K562 (cell line): ENCODE results near the gene NRCAM. TPM values are rescaled to one million over a fixed set of nuclear protein-coding genes. Genes with fewer than 3 reads are reported as not detected.

Source experiments
- ATAC-seq: fragments of 200-7000 bp; cut with Tn5 transposase; 3 replicates; pipeline ENCODE4 v1.9.1; 2020; ENCODE audit warnings: moderate library complexity
- BruUV-seq: library from RNA; stranded (reverse); fragments of 400-500 nt; replicated peaks from 2 replicates; lab custom pipeline; 2021; lab: Mats Ljungman, UMichigan
- CTCF ChIA-PET: fragments of 300-600 bp; formaldehyde crosslinking; extraction: SDS; loops from one replicate; lab custom pipeline; 2021; ENCODE audit warnings: low intra/inter-chr PET ratio; lab: Yijun Ruan, JAX
- POLR2A ChIA-PET: fragments of 300-600, 350-650 bp; sonication (Branson Sonifier 250); formaldehyde crosslinking; extraction: SDS; loops from one replicate; lab custom pipeline; 2021; ENCODE audit warnings: antibody characterized with exemption, inconsistent platforms; lab: Yijun Ruan, JAX
- DNase-seq, 4 experiments: peaks; one replicate each; pipeline versions ENCODE4 v3.0.0 to v3.0.0-alpha.2; 2011 to 2018; ENCODE audit warnings: low spot score in 3 of 4, mixed read lengths in 3 of 4; ENCODE audit errors: extremely low read depth in 1 of 4
- FAIRE-seq: peaks from 2 replicates; lab custom pipeline; 2011; peaks lifted over from hg19 to GRCh38; lab: Jason Lieb, UNC
- H2AFZ ChIP-seq: 2 replicates; pipeline ENCODE4 v1.6.0; 2011; ENCODE audit warnings: low read depth, low read length, control low read depth, inconsistent platforms
- H3K27ac ChIP-seq: fragments of 200-600 bp; 3 replicates; pipeline ENCODE4 v1.8.0; 2011; ENCODE audit warnings: low read depth, mild to moderate bottlenecking, control low read depth, inconsistent platforms, low read length, moderate library complexity, mixed read lengths; ENCODE audit errors: extremely low read depth
- H3K27me3 ChIP-seq, 2 experiments: fragments of 300-600 bp in 1 of 2; 2 replicates in 1 of 2; 3 replicates in 1 of 2; pipeline versions ENCODE4 v1.6.0 to v1.8.0; 2011; ENCODE audit warnings: inconsistent platforms in 2 of 2, low read length in 2 of 2, mild to moderate bottlenecking in 1 of 2, mixed read lengths in 1 of 2, moderate library complexity in 1 of 2; ENCODE audit not compliant: control insufficient read depth in 2 of 2, insufficient read depth in 2 of 2
- H3K36me3 ChIP-seq: fragments of 300-600 bp; 3 replicates; pipeline ENCODE4 v1.8.0; 2011; ENCODE audit warnings: mild to moderate bottlenecking, low read length, inconsistent platforms; ENCODE audit not compliant: control insufficient read depth, insufficient read depth
- H3K4me1 ChIP-seq, 2 experiments: fragments of 200-600 bp in 1 of 2; replicated peaks in 1 of 2; 2 replicates in 1 of 2; 3 replicates in 1 of 2; pipeline versions ENCODE4 v1.5.1 to v1.8.0; 2011; ENCODE audit warnings: inconsistent platforms in 2 of 2, low read length in 2 of 2, mild to moderate bottlenecking in 1 of 2, mixed read lengths in 1 of 2, moderate library complexity in 1 of 2; ENCODE audit not compliant: control insufficient read depth in 2 of 2, insufficient read depth in 2 of 2
- H3K4me2 ChIP-seq: 2 replicates; pipeline ENCODE4 v1.6.1; 2011; ENCODE audit warnings: low read length, control low read depth, inconsistent platforms, mixed read lengths; ENCODE audit not compliant: insufficient read depth
- H3K4me3 ChIP-seq: fragments of 200-600 bp; sonication (generic), shearing (Covaris generic); 2 replicates; pipeline ENCODE4 v1.5.1; 2016; ENCODE audit warnings: control low read depth, inconsistent platforms
- H3K79me2 ChIP-seq: fragments of 200-600 bp; 3 replicates; pipeline ENCODE4 v1.8.0; 2011; ENCODE audit warnings: low read length, inconsistent platforms; ENCODE audit not compliant: control insufficient read depth, insufficient read depth
- H3K9ac ChIP-seq, 2 experiments: 2 replicates each; pipeline versions ENCODE4 v1.6.0 to v1.6.1; 2011; ENCODE audit warnings: low read depth in 2 of 2, low read length in 2 of 2, control low read depth in 1 of 2, inconsistent platforms in 1 of 2, mild to moderate bottlenecking in 1 of 2, mixed read lengths in 1 of 2; ENCODE audit not compliant: insufficient read depth in 1 of 2
- H3K9me1 ChIP-seq: one replicate; pipeline ENCODE4 v1.6.0; 2011; ENCODE audit warnings: inconsistent platforms, mild to moderate bottlenecking, low read length, moderate library complexity; ENCODE audit not compliant: control insufficient read depth, insufficient read depth
- H3K9me3 ChIP-seq: replicated peaks from 2 replicates; pipeline ENCODE4 v1.5.1; 2011; ENCODE audit warnings: low read depth, low read length, inconsistent platforms; ENCODE audit not compliant: control insufficient read depth, insufficient read depth
- H4K20me1 ChIP-seq: replicated peaks from 2 replicates; pipeline ENCODE4 v1.6.1; 2011; ENCODE audit warnings: low read length, inconsistent platforms, mixed read lengths; ENCODE audit not compliant: control insufficient read depth, insufficient read depth
- ARID2 ChIP-seq: fragments of 450-650 bp; IDR thresholded peaks from 2 replicates; pipeline ENCODE4 v1.6.1; 2017; ENCODE audit warnings: antibody characterized with exemption, mild to moderate bottlenecking
- ATF7 ChIP-seq: fragments of 450-650 bp; IDR thresholded peaks from 2 replicates; pipeline ENCODE4 v1.7.1; 2014; ENCODE audit warnings: mild to moderate bottlenecking, moderate library complexity
- CREB1 ChIP-seq, 2 experiments: sonication (generic) in 1 of 2; formaldehyde crosslinking in 1 of 2; IDR thresholded peaks; 2 replicates each; pipeline versions ENCODE4 v1.6.1 to v1.8.0; 2012 to 2022; ENCODE audit warnings: inconsistent platforms in 1 of 2, mild to moderate bottlenecking in 1 of 2, missing genetic modification reagents in 1 of 2, moderate library complexity in 1 of 2
- ELF4 ChIP-seq: fragments of 450-650 bp; formaldehyde crosslinking; IDR thresholded peaks from 2 replicates; pipeline ENCODE4 v1.4.0; 2022; ENCODE audit warnings: missing genetic modification characterization
- ERF ChIP-seq: fragments of 450-650 bp; formaldehyde crosslinking; IDR thresholded peaks from 2 replicates; pipeline ENCODE4 v1.4.0; 2020; ENCODE audit warnings: mild to moderate bottlenecking, mixed read lengths
- EWSR1 ChIP-seq: fragments of 450-650 bp; IDR thresholded peaks from 2 replicates; pipeline ENCODE4 v1.6.1; 2018; ENCODE audit warnings: borderline replicate concordance, mild to moderate bottlenecking, low read depth, moderate library complexity; ENCODE audit not compliant: partially characterized antibody
- HCFC1 ChIP-seq: IDR thresholded peaks from 2 replicates; pipeline ENCODE4 v1.6.1; 2012; ENCODE audit warnings: low read depth, low read length, improper control_type of control experiment
- L3MBTL2 ChIP-seq: fragments of 450-650 bp; IDR thresholded peaks from 2 replicates; pipeline ENCODE4 v1.6.1; 2016; ENCODE audit warnings: mild to moderate bottlenecking, moderate library complexity
- MYC ChIP-seq, 2 experiments: fragments of 250-450 bp in 1 of 2; sonication (Bioruptor Pico) in 1 of 2; IDR thresholded peaks; 2 replicates each; pipeline versions ENCODE4 v1.5.1 to v1.6.1; 2012 to 2021; ENCODE audit warnings: low read depth in 2 of 2, borderline replicate concordance in 1 of 2, improper control_type of control experiment in 1 of 2, low read length in 1 of 2, mild to moderate bottlenecking in 1 of 2, moderate library complexity in 1 of 2
- NCOR1 ChIP-seq: fragments of 450-650 bp; IDR thresholded peaks from 2 replicates; pipeline ENCODE4 v1.6.1; 2016; ENCODE audit warnings: mild to moderate bottlenecking, moderate library complexity
- PRPF4 ChIP-seq: fragments of 200-400 bp; formaldehyde crosslinking; IDR thresholded peaks from one replicate; pipeline ENCODE4 v1.6.1; 2017; ENCODE audit warnings: low read length, low read depth, mild to moderate bottlenecking; ENCODE audit not compliant: insufficient read depth, poor library complexity, severe bottlenecking
- ZNF165 ChIP-seq: fragments of 250-450 bp; sonication (Bioruptor Pico); IDR thresholded peaks from 2 replicates; pipeline ENCODE4 v1.4.0; 2020; ENCODE audit warnings: borderline replicate concordance
- ZNF3 ChIP-seq: fragments of 250-450 bp; sonication (Bioruptor Pico); IDR thresholded peaks from 2 replicates; pipeline ENCODE4 v1.5.0; 2021; ENCODE audit warnings: mild to moderate bottlenecking, moderate library complexity
- WGBS: fragments of 100-300 bp; shearing (Covaris generic); methylation state at CpG from one replicate; pipeline ENCODE4 v1.1.6; 2016; ENCODE audit warnings: low coverage, mixed read lengths; ENCODE audit not compliant: insufficient coverage; ENCODE audit errors: missing lambda C conversion rate; 5-methylcytosine and 5-hydroxymethylcytosine counted together
- in situ Hi-C: fragments of 300-500 bp; cut with MboI; formaldehyde crosslinking; loops from 4 replicates; pipeline ENCODE4 v1.15.0; 2018; ENCODE audit warnings: inconsistent platforms, mixed read lengths
- intact Hi-C: fragments of 100-400 bp; cut with micrococcal nuclease; formaldehyde crosslinking; loops from 2 replicates; pipeline ENCODE4 v1.14.2; 2022
- polyA plus RNA-seq, 8 experiments: library from polyadenylated mRNA; depleted of rRNA in 4 of 8; stranded (reverse) in 5 of 8; unstranded in 3 of 8; fragments of >200 nt; fragmentation: Nextera tagmentation in 2 of 8; fragmentation: Illumina TruSeq in 1 of 8; extraction: Ambion mirVana in 2 of 8; extraction: Trizol in 1 of 8; gene quantifications; 2 replicates each; pipeline versions ENCODE4 v1.2.1 to v1.2.3, GENCODE V29; 2011 to 2014; ENCODE audit warnings: inconsistent platforms in 1 of 8, missing spikeins in 1 of 8
- total RNA-seq, 7 experiments: library from RNA; depleted of rRNA in 6 of 7; stranded (reverse); fragments of >200 nt in 6 of 7; fragmentation: Illumina TruSeq in 2 of 7; extraction: Trizol in 2 of 7; gene quantifications; 2 replicates each; pipeline versions ENCODE4 v1.2.1 to v1.2.3, GENCODE V29; 2011 to 2021; ENCODE audit warnings: low replicate concordance in 1 of 7
- TF ChIP-seq, protein P1 (sequence below): sonication (generic); formaldehyde crosslinking; IDR thresholded peaks from 2 replicates; pipeline ENCODE4 v1.8.1; 2023; ENCODE audit warnings: mild to moderate bottlenecking, missing genetic modification reagents
- TF ChIP-seq, protein P2 (sequence below): IDR thresholded peaks from 3 replicates; pipeline ENCODE4 v1.6.1; 2011; ENCODE audit warnings: borderline replicate concordance, mild to moderate bottlenecking; ENCODE audit not compliant: insufficient read length, insufficient read depth

Gene NRCAM
- total and polyA plus RNA-seq, 9 of the 15 experiments (the other 6 are each of a cell fraction or from before 2014, with no cell fraction given) = 0.03 to 0.54 (median 0.12) TPM; not detected in 1

DNA sequence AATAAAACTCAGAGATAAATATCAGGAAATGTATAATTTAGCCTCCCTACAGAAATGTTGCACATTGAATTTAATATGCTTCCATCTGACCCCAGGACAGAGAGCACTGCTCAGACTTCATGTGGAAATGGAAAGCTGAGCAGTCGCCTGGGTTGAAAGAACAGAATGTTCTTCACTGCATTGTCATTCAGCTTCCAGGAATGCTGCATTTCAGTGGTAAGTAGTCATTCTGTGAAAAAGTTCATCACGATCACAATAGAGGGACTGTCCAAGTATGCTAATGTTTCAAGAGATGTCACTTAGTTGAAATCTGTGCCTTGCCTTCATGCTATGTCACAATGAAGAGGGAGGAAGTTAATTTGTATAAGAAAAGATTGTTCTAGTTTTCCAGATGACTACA is 147.3 kb downstream of the NRCAM start:
- Histone ChIP-seq H3K79me2 (no peaks in the 10 kb centered on the region), H2AFZ (no peak overlapping the region), H3K27me3 (peaks cover 0 to 3% of the 10 kb centered on the region in 2 experiments; a peak in 2 of 5 replicates), H3K4me2 (no peak overlapping the region), H4K20me1 (no peaks in the 10 kb centered on the region), H3K36me3 (no peaks in the 10 kb centered on the region), H3K9me3 (no peaks in the 10 kb centered on the region), H3K9ac (no peak overlapping the region), H3K9me1 (no peaks in the 10 kb centered on the region), H3K4me1 (no peaks in the 10 kb centered on the region), H3K4me3 (no peak overlapping the region), H3K27ac (no peak overlapping the region)
- FAIRE-seq (no peak), DNase-seq (no peak), ATAC-seq (no peak; the same call in 2 of the 3 replicates)
- ChIA-PET CTCF (no interaction called here), POLR2A (interaction anchor here (1.1 to 1.6 kb wide), 3 partner anchors 13 to 40 kb away, joined by 3 to 4 read pairs (median 3); no protein-coding TSS in a partner anchor)
- intact Hi-C loops (no loop called here), in situ Hi-C loops (no loop called here)
- no TSS peak for BruUV-seq
- WGBS = 0% methylated on average over 2 of the region's 2 CpGs
- TF ChIP-seq ZNF3 (CRISPR knock-in tag) = no peak
- no peak for TF ChIP-seq ERF (CRISPR knock-in tag)
- no peak for TF ChIP-seq MYC (IDR thresholded peaks at IDR 0.05; ENCODE audit: low read depth, low read length)
- TF ChIP-seq MYC (CRISPR knock-in tag; IDR thresholded peaks at IDR 0.05; ENCODE audit: borderline replicate concordance, low read depth) = no peak
- no peak for TF ChIP-seq NCOR1
- TF ChIP-seq ZNF165 (CRISPR knock-in tag) = no peak
- no peak for TF ChIP-seq CREB1 (IDR thresholded peaks at IDR 0.05)
- TF ChIP-seq CREB1 (CRISPR knock-in tag; IDR thresholded peaks at IDR 0.05) = no peak
- TF ChIP-seq, protein P1, sequence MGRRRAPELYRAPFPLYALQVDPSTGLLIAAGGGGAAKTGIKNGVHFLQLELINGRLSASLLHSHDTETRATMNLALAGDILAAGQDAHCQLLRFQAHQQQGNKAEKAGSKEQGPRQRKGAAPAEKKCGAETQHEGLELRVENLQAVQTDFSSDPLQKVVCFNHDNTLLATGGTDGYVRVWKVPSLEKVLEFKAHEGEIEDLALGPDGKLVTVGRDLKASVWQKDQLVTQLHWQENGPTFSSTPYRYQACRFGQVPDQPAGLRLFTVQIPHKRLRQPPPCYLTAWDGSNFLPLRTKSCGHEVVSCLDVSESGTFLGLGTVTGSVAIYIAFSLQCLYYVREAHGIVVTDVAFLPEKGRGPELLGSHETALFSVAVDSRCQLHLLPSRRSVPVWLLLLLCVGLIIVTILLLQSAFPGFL (CRISPR knock-in tag) = no peak
- no peak for TF ChIP-seq HCFC1
- TF ChIP-seq, protein P2, sequence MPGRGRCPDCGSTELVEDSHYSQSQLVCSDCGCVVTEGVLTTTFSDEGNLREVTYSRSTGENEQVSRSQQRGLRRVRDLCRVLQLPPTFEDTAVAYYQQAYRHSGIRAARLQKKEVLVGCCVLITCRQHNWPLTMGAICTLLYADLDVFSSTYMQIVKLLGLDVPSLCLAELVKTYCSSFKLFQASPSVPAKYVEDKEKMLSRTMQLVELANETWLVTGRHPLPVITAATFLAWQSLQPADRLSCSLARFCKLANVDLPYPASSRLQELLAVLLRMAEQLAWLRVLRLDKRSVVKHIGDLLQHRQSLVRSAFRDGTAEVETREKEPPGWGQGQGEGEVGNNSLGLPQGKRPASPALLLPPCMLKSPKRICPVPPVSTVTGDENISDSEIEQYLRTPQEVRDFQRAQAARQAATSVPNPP = no peak
- no peak for TF ChIP-seq EWSR1
- no peak for TF ChIP-seq ARID2
- TF ChIP-seq L3MBTL2 = no peak
- no peak for TF ChIP-seq ELF4 (CRISPR knock-in tag)
- no peak for TF ChIP-seq ATF7
- TF ChIP-seq PRPF4 = no peak
